Midbrain (tissue), 1 donor: ENCODE results near the gene ADAMTSL2.

ENCODE experiments used
- DNase-seq: peaks from one replicate; lab custom pipeline; 2025; lab: John Stamatoyannopoulos, UW

ADAMTSL2 gene

GRCh38 chr9:133575186-133576030, 40.9 kb downstream of the ADAMTSL2 start:
- no peak for DNase-seq

DNA sequence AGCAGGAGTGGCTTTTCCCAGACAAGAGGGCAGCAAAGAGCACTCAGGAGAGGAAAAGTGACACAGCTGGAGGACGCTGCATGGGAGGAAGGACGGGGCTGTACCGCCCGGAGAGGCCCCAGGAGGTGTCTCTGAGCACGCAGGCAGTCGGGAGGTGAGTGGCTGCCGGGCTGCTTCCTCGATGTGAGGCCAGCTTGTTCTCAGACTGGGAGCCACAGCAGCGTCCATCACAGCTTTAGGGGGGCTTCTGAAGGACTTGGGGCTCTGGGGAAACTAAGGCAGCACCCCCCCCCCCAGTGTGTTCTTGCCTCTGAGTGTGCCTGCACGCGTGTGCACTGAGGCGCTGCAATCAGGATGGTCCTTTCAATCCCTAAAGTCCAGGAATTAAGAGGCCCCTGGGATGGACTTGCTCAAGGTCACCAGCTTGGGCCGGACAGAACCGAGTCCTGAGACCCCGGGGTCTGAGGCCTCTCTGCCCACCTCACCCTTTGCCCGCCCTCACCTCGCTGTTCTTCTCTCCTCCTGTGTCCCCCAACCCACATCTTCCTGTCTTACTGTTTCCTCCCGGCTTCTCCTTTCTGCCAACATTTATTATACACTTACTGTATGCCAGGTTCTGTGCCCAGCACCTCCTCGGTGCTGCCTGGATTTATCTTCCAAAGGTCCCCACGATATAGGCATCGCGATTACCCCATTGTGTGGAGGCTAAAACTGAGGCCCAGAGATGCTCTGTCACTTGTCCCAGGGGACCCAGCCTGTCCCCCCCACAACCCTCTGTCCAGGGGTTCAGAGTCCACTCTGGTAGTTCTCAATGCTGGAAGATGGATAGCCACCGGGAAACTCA, 41.7 kb downstream of the ADAMTSL2 start:
- DNase-seq = no peak

GRCh38 chr9:133576875-133577736, 42.6 kb downstream of the ADAMTSL2 start:
- no peak for DNase-seq

DNA sequence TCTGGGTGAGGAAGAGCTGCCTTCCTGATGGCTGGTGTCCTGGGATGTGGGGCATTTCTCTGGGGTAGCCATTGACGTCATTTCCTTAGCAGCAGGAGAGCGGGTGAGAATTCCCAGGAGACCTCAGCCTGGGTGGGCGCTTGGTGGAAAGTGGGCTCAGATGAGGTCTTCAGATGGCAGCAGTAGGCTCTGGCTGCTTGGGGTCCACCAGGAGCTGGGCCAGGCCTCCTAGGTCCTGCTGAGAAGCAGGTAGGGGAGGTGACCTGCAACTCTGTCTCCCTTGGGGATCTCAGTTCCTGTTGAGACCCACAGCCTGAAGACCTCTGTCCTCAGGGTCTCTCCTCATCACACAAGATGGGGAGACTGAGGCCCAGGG, 43.2 kb downstream of the ADAMTSL2 start:
- no peak for DNase-seq

DNA sequence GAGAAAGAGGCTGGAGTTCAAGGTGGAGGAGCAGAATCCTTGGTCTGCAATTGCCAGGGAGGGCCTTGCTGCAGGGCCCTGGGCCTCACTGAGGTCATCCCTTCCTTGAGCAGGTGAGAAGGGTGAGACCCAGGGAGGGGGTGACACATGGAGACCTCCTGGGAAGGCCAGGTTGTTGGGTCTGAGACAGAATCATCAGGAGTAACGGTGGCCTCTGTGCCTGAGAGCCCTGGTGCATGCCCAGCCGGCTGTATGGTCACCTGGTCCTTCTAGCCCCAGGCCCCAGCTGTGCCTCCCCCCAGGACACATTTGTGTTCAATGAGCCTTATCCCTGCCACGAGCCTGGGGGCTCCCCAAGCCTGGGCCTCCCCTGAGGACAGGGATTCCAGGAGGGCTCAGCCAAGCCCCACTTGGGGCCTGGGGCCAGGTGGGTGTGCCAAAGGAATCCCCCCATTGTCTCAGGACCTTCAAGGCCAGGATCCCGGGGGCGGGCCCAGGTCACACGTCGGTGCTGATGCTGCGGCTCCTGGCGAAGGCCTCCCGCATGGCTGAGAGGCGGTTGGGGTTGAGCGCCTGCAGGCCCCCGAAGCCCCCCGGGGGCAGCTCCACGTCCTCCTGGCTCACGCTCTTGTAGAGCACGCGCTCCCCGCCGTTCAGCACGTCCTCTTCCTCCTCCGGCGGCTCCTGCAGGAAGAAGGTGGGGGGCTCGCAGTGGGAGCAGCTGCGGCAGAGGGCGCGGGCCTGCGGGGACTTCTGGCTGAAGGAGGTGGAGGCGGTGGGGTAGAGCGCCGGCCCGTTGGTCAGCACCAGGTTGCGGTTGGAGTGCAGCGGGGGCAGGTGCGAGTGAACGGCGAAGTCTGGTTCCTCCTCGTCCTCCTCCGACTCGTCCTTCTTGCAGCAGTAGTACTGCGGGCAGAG, 44.3 kb downstream of the ADAMTSL2 start:
- DNase-seq = no peak

DNA sequence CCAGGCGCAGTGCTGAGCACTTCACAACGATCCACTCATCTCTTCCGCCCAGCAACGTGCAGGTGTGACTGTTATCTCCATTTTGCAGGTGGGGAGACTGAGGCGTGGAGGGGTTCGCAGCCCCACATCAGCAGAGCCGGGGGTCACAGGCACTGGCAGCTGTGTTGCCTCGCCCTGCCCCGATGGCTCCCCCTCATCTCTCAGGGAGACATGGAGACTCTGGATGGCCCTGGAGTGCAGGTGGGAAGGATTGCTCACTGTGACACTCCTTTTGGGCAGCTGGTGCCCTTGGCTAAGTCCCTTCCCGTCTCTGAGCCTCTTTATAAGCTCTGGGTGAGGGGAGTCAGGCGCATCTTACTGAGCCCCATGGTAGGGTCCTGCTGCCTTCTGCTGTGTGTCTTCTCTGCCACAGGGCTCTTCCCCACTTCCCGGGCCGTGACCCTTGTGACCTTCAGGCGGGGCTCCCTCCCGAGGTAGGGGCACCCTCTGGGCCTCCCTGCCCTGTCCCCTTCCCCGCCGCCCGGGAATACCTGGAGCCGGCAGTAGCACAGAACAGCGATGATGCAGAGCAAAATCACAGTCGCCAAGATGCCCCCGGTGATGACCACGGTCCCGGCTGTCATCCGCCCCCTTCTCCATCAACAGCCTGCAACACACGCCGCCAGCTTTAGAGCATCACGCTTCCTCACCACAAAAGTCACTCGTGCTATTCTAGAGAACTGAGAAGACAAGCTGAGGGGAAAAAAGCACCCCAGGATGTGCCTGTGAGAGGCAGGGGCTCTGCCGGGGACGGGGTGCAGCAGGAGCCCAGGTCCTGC, 45.3 kb downstream of the ADAMTSL2 start:
- no peak for DNase-seq

GRCh38 chr9:133580419-133580738, 45.9 kb downstream of the ADAMTSL2 start:
- DNase-seq = no peak

DNA sequence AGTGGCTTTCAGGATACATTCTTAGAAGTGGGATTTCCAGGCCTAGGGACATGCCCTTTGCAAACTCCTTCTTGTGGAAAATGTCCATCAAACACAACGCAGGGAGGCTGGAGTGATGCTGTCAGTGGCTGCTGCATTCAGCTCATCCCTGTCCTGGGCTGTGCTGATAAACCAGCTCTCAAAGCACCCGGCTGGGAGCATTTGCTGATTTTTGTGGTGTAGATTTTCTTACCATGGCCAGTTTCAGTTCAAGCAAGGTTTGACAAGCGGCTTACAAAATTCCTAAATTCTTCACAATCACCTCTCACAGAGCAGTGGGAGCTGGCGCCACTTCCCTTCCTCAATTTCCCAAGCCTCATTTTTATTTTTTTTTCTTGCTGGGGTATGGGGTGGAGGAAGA, 46.5 kb downstream of the ADAMTSL2 start:
- no peak for DNase-seq

DNA sequence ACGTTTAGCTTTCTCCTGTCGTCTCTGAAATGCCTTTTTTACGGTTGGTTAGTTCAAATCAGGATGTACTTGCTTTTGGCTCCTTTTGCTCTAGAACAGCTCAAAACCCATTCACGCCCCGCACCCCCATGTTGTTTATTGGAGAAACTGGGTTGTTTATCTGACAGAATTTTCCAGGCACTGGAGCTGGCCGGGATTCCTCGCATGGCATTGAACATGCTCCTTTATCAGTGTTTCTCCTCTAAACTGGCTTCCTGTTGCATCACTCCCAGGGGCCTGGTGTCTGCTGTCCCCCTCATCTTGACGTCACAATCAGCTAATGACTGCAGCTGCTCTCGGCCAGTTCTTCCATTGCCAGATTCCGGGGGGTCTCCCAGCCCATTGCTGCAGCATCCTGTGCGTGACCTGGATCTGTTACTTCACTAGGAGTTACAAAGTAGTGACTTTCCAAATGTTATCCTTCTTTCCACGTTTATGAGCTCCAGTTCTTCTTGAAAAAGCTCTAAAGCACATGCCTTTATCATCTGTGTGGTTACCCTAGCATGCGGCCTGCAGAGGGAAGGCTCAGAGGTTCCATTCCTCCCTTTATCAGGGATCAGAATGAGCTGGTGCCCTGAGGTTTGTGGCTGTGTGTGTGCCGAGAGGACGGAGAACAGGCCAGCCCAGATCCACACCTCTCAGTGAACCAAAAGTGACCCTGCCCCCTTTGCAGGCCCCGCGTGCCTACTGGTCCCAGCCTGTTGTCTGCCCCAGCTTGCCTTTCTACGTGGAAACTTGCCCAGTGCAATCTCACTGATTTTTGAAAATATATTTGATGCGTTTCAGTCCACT, 47.2 kb downstream of the ADAMTSL2 start:
- no peak for DNase-seq

GRCh38 chr9:133582501-133583045, 48.1 kb downstream of the ADAMTSL2 start:
- DNase-seq = no peak

DNA sequence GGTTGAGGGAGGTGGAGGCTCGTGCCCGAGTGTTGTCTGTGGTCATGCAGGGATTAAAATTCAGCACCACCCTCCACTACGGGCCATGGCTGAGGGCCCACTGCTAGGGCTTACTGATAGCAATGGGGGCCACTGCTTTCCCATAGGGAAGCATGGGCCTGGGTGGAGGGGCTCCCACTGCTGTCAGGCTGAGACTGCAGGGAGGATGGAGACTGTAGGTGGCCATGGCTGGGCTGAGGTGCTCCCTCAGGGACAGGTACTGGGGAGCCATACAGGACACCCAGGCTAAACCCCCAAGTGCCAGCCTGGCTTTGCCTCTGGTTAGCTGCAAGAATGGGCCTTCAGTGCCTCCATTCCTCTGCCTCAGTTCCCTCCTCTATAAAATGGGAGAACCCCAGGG, 48.6 kb downstream of the ADAMTSL2 start:
- DNase-seq = no peak

- no peak for DNase-seq
Measured at GRCh38 chr9:133583586-133583985, 49.1 kb downstream of the ADAMTSL2 start.

GRCh38 chr9:133584167-133584558, 49.7 kb downstream of the ADAMTSL2 start:
- DNase-seq = no peak

GRCh38 chr9:133584559-133585476, 50.3 kb downstream of the ADAMTSL2 start:
- peak; percentile 43 for DNase-seq

DNA sequence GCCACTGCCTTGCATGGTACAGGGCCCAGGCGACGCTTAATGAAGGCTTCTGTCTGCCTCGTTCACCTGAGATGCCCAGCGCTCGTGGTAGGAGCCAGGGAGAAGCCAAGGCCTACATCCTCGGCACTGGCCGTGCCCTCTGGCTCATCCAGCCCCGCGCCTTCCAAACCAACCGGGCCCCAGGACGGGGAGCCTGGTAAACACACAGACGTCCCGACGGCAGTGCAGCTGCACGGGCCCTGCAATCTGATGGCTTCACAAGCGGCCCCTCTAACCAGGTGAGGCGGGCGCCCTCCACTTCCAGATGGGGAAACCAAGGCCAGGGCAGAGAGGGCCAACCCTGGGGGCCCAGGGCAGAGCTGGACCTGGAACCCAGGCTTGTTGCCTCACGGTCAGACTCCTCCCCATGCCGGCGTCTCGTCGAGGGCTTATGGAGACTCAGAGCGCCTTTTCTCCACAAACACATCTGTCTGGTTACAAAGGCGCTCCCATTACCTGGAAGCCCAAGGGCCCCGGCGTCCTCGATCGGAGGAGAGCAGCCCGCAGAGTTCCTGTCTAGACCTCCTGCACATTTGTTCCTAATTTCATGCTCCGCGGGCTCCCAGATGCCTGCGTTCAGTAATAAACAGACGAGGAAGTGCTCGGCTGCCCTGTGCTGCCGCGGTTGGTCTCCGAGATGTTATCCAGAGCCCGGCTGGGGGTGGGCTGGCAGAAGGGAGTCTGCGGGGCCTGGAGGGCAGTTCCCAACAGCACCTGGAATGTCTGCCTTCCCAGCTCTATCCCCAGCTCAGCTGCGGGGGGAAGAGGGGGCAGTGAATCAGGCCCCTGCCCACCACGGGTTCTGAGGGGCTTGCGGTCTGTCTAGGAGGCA, 51.2 kb downstream of the ADAMTSL2 start:
- DNase-seq = no peak

DNA sequence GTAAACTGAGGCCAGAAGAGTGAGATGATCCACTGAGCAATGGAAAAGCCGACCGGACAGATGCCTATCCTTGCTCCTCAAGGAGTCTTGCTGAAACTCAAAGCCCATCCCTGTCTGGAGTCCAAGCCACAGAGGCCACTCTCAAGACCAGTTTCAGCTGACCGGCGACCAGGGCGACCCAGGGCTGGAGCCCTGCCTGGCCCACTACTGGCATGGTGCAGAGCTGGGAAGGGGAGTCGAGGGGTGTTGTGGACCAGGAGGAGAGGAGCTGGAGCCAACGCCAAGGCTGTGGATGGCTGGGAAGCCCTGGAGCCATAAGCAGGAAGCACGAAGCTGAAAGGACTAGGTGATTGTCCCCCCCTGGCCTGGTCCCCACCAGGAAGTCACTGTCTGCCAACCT, 52.5 kb downstream of the ADAMTSL2 start:
- DNase-seq = no peak

DNA sequence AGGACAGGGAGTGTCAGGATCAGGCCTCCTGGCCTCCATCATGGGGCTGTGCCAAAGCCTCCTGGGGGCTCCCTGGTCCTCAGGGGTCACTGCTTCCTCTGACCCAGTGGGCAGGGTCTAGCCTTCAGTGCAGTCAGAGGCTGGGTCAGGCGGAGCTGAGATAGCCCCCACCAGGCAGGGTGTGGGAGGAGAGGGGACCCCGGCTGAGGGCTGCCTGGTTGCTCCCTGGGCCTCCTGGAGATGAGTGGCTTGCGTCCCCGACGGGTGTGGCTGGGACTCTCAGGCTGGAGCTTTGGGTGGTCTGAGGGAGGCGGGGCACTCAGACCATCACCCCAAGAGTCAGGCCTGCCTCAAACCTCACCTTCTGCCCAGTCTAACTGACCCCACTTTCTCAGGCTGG, 53.0 kb downstream of the ADAMTSL2 start:
- no peak for DNase-seq
